Astrocyte of the spinal cord (primary cell): ENCODE results near the gene ATAD2B.

Experiments used
- DNase-seq: peaks from one replicate; pipeline ENCODE4 v3.0.0; 2011; ENCODE audit warnings: low read depth, low spot score
- H3K4me3 ChIP-seq: 2 replicates; pipeline ENCODE4 v1.5.1; 2011; ENCODE audit warnings: low read depth, mild to moderate bottlenecking, low read length, moderate library complexity
- CTCF ChIP-seq: IDR thresholded peaks from 2 replicates; pipeline ENCODE4 v1.5.1; 2012; ENCODE audit warnings: low read depth, mild to moderate bottlenecking, low read length, inconsistent platforms
- in situ Hi-C: cut with HindIII; loops from 2 replicates; pipeline ENCODE4 v1.10.0; 2017; ENCODE audit warnings: low sequenced_read_pairs

The ATAD2B gene

GRCh38 chr2:23900541-23901322 lies 26.2 kb downstream of the ATAD2B start:
- in situ Hi-C loops = no loop called here
- H3K4me3 ChIP-seq = no peak overlapping the region
- DNase-seq = peak; percentile 84
- TF ChIP-seq CTCF = no peak

- no peak for TF ChIP-seq CTCF
- in situ Hi-C loops = no loop called here
- DNase-seq = no peak
- H3K4me3 ChIP-seq = no peak overlapping the region
These were observed 26.8 kb downstream of the ATAD2B start for GRCh38 chr2:23900133-23900532.

- in situ Hi-C loops = no loop called here
- DNase-seq = no peak
- no peak for TF ChIP-seq CTCF
- no peak overlapping the region for H3K4me3 ChIP-seq
These were observed 55.7 kb downstream of the ATAD2B start for GRCh38 chr2:23871206-23871605.

- TF ChIP-seq CTCF = no peak
- no peak overlapping the region for H3K4me3 ChIP-seq
- DNase-seq = no peak
- in situ Hi-C loops = no loop called here
These were observed 59.5 kb downstream of the ATAD2B start for GRCh38 chr2:23867449-23867848.

GRCh38 chr2:23862716-23863426 lies 64.1 kb downstream of the ATAD2B start:
- DNase-seq = no peak
- no peak for TF ChIP-seq CTCF
- in situ Hi-C loops = no loop called here
- H3K4me3 ChIP-seq = no peak overlapping the region

- no peak for DNase-seq
- H3K4me3 ChIP-seq = no peak overlapping the region
- TF ChIP-seq CTCF = no peak
- in situ Hi-C loops = no loop called here
These were observed 65.0 kb downstream of the ATAD2B start for GRCh38 chr2:23861952-23862351.
